SU-DHL-6 (cell line): Measurements from ENCODE around the gene NAMPT.
"Not testable (repeated sequence)": the region's sequence is repeated elsewhere in the genome, so short reads cannot be mapped to it uniquely, and the experiment has no call there.

Experiments used
- H2AFZ ChIP-seq: fragments of 200-600 bp; sonication (generic); 2 replicates; pipeline ENCODE4 v1.6.1; 2014; ENCODE audit warnings: low read depth, mild to moderate bottlenecking, moderate library complexity, mixed read lengths, antibody characterized with exemption, low read length; ENCODE audit not compliant: severe bottlenecking
- H3F3A ChIP-seq: fragments of 200-600 bp; shearing (Covaris generic); 2 replicates; pipeline ENCODE4 v1.6.0; 2016; ENCODE audit warnings: antibody characterized with exemption, mild to moderate bottlenecking; ENCODE audit not compliant: insufficient read depth
- H3K27ac ChIP-seq: fragments of 200-600 bp; sonication (generic); 2 replicates; pipeline ENCODE4 v1.5.1; 2016; ENCODE audit warnings: low read depth, mild to moderate bottlenecking, low read length, moderate library complexity, mixed read lengths
- H3K27me3 ChIP-seq: fragments of 200-600 bp; sonication (generic), shearing (Covaris generic); 2 replicates; pipeline ENCODE4 v1.6.0; 2014; ENCODE audit warnings: mild to moderate bottlenecking, low read length
- H3K36me3 ChIP-seq: fragments of 200-600 bp; sonication (generic); 2 replicates; pipeline ENCODE4 v1.6.1; 2014; ENCODE audit warnings: mild to moderate bottlenecking, low read length, mixed read lengths
- H3K4me2 ChIP-seq: fragments of 300-600, 200-600 bp; shearing (Covaris generic), sonication (generic); 2 replicates; pipeline ENCODE4 v1.6.0; 2014; ENCODE audit warnings: low read length, low read depth, mild to moderate bottlenecking; ENCODE audit not compliant: poor library complexity, severe bottlenecking
- H3K4me3 ChIP-seq: fragments of 200-600 bp; sonication (generic); 2 replicates; pipeline ENCODE4 v1.5.1; 2014; ENCODE audit warnings: antibody characterized with exemption, low read length, mild to moderate bottlenecking, mixed read lengths; ENCODE audit not compliant: insufficient read depth, poor library complexity, severe bottlenecking
- H3K79me2 ChIP-seq: fragments of 200-600 bp; sonication (generic); 2 replicates; pipeline ENCODE4 v1.6.1; 2014; ENCODE audit warnings: mild to moderate bottlenecking, low read length, moderate library complexity; ENCODE audit not compliant: insufficient read depth
- H3K9ac ChIP-seq: fragments of 200-600 bp; sonication (generic); 2 replicates; pipeline ENCODE4 v1.7.0; 2014; ENCODE audit warnings: mild to moderate bottlenecking, low read length
- H3K9me2 ChIP-seq: fragments of 200-600 bp; sonication (generic); replicated peaks from 2 replicates; pipeline ENCODE4 v1.6.1; 2014; ENCODE audit warnings: low read length; ENCODE audit not compliant: insufficient read depth
- H3K9me3 ChIP-seq: fragments of 200-600 bp; sonication (generic); 2 replicates; pipeline ENCODE4 v1.6.1; 2014; ENCODE audit warnings: low read length, mixed read lengths; ENCODE audit not compliant: insufficient read depth
- H4K20me1 ChIP-seq: fragments of 200-600 bp; sonication (generic); 2 replicates; pipeline ENCODE4 v1.6.1; 2014; ENCODE audit warnings: low read depth, mild to moderate bottlenecking, antibody characterized with exemption, low read length, moderate library complexity, mixed read lengths
- CTCF ChIP-seq: fragments of 200-600 bp; sonication (generic); IDR thresholded peaks from one replicate; pipeline ENCODE4 v1.5.1; 2017; ENCODE audit warnings: antibody characterized with exemption, mild to moderate bottlenecking, low read length, moderate library complexity; ENCODE audit not compliant: insufficient read depth, poor library complexity, severe bottlenecking
- EZH2phosphoT487 ChIP-seq: fragments of 200-600 bp; sonication (generic), shearing (Covaris generic); conservative IDR thresholded peaks from 2 replicates; pipeline ENCODE4 v1.6.1; 2018; ENCODE audit warnings: mild to moderate bottlenecking, antibody characterized with exemption, low read length, moderate library complexity, mixed read lengths

Gene NAMPT

GRCh38 chr7:106326594-106327537, 42.1 kb upstream of the NAMPT start:
- Histone ChIP-seq H4K20me1 (no peaks in the 10 kb centered on the region), H3K4me2 (no peak overlapping the region), H3K4me3 (no peak overlapping the region), H3K36me3 (no peaks in the 10 kb centered on the region), H3K9ac (no peak overlapping the region), H3K27me3 (no peaks in the 10 kb centered on the region), H3F3A (no peaks in the 10 kb centered on the region), H3K79me2 (no peaks in the 10 kb centered on the region), H2AFZ (no peak overlapping the region), H3K27ac (no peak overlapping the region), H3K9me2 (no peaks in the 10 kb centered on the region), H3K9me3 (no peaks in the 10 kb centered on the region)
- TF ChIP-seq EZH2phosphoT487 (no peak), CTCF (no peak)

DNA sequence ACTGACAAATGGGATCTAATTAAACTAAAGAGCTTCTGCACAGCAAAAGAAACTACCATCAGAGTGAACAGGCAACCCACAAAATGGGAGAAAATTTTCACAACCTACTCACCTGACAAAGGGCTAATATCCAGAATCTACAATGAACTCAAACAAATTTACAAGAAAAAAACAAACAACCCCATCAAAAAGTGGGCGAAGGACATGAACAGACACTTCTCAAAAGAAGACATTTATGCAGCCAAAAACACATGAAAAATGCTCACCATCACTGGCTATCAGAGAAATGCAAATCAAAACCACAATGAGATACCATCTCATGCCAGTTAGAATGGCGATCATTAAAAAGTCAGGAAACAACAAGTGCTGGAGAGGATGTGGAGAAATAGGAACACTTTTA, 39.7 kb upstream of the NAMPT start:
- not testable (repeated sequence) for H3K9ac ChIP-seq, H3K9me2 ChIP-seq, H3K9me3 ChIP-seq, H3K4me2 ChIP-seq, H4K20me1 ChIP-seq, H3K36me3 ChIP-seq, H3K79me2 ChIP-seq, H2AFZ ChIP-seq, H3F3A ChIP-seq, H3K27me3 ChIP-seq, H3K4me3 ChIP-seq, H3K27ac ChIP-seq

DNA sequence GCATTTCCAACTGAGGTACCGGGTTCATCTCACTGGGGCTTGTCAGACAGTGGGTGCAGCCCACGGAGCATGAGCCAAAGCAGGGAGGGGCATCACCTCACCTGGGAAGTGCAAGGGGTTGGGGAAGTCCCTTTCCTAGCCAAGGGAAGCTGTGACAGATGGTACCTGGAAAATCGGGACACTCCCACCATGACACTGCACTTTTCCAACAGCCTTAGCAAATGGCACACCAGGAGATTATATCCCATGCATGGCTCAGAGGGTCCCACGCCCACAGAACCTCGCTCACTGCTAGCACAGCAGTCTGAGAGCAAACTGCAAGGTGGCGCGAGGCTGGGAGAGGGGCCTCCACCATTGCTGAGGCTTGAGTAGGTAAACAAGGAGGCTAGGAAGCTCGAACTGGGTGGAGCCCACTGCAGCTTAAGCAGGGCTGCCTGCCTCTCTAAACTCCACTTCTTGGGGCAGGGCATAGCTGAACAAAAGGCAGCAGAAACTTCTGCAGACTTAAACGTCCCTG, 35.5 kb upstream of the NAMPT start:
- H3K4me2 ChIP-seq, H3K79me2 ChIP-seq, H4K20me1 ChIP-seq, H3K9ac ChIP-seq, H3K36me3 ChIP-seq, H3K9me3 ChIP-seq, H3F3A ChIP-seq, H2AFZ ChIP-seq, H3K9me2 ChIP-seq, H3K4me3 ChIP-seq, H3K27ac ChIP-seq, H3K27me3 ChIP-seq: not testable (repeated sequence)

GRCh38 chr7:106318482-106318881, 33.7 kb upstream of the NAMPT start:
- no peak for TF ChIP-seq CTCF
- Histone ChIP-seq H3K27me3 (no peaks in the 10 kb centered on the region), H4K20me1 (no peaks in the 10 kb centered on the region), H2AFZ (no peak overlapping the region), H3K27ac (no peak overlapping the region), H3K4me2 (no peak overlapping the region), H3K4me3 (no peak overlapping the region), H3K79me2 (no peaks in the 10 kb centered on the region), H3K9me2 (no peaks in the 10 kb centered on the region), H3K36me3 (no peaks in the 10 kb centered on the region), H3K9me3 (no peaks in the 10 kb centered on the region), H3F3A (no peaks in the 10 kb centered on the region), H3K9ac (no peak overlapping the region)
